ENCODE results near the gene SERGEF.

The SERGEF gene

DNA sequence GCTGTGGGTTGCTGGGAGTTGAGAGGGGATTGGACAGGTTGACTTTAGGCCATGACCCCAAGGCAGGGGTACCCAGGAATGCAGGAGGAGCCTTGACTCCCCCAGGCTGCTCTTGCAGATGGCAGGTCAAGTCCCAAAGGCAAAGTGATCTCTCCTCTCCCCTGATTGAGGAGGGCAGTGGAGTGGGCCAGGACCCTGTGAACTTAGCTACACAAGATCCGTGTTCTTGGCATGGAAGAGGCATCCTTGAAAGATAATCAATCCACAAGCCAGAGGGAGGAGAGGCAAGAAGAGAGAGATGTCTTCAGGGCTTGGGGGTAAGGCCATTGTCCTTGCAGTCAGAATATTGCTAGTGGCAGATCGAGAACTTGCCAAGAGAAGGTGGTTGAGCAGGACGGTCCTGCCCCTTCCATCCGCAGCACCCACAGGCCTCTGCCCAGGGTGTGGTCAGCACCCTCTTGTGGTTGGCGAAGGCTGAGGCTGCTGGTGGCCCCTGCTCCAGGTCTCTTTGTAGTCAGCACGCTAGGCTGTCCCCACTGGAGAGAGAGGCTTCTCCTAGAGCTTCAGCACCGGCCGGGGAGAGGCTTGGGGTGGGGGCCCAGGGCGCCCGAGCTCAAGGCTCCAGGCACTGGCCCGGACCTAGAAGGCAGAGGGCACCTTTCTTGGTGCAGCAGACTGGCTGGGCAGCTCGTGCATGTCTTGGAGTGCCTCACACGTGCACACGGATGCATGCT is 232.8 kb downstream of the SERGEF start:
- no peak for DNase-seq

DNA sequence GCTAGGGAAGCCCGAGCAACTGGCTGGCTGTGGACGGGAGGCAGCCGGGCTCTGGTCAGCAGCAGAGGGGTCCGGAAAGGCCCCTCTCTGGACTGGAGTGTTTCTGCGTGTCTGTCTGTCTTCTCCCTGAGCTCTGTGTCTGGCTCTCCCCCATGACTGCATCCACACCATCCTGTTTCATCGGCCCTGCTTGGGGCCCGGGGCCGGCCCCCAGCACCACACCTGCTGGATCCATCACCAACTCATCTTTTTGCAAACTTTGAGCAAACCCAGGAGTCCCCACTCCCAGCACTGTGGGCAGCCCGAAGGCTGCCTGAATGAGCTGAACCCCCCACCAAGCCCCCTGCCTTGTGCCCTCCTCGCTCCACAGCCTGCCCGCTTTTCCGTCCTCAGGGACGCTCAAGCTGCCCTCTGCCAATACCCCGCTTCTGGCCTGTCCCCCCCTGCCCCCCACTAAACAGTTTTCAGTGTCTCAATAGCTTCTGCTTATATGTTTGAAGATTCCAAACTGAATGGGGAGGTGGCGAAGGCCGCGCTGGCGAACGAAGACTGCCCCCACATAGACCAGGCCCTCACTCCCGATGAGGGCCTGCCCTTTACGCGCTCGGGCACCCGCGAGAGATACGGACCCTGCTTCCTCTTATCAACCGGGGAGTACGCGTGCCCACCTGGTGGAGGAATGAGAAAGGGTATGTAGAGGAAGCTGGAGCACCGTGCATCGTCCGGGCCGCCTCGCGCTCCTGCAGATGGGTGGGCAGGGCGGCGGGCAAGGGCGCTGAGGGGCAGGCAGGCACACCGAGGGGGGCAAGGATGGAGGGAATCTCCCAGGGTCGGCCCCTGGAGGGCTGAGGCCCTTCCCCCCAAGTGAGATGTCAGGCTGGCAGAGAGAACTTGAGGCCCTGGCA is 233.6 kb downstream of the SERGEF start:
- no peak for DNase-seq

DNA sequence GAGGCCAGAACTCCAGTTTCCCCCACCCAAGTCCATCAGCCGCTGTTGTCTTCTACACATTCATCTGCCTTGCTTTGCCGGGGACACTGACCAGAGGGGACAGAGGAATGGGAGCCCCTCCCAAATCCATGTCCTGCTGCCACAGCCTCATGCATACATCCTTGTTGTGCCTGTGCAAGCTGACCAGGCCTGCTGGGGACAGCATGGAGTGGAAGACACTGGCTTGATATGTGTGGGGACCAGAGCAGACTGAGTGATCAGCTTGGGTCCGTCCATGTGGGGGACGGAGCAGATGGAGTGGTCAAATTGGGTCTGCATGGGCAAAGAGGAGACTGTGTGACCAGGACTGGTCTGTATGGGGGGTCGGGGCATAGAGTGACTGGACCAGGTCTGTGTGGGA is 234.5 kb downstream of the SERGEF start:
- no peak for DNase-seq

DNA sequence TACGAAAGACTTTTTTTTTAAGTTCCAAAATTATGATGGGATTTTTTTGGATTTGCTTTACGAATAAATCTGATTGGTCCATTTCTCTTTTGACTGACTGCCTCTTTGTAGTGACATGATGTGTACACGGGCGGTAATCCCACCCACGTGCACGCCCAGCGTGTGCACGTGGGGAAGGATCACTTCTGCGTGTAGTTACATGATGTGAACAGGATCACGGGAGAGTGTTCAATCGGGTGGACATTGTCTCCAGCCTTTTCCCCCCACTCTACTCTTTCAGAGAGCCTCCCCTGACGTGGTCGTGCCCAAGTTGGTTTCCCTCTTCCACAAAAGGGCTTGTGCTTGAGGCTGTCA is 235.1 kb downstream of the SERGEF start:
- no peak for DNase-seq

DNA sequence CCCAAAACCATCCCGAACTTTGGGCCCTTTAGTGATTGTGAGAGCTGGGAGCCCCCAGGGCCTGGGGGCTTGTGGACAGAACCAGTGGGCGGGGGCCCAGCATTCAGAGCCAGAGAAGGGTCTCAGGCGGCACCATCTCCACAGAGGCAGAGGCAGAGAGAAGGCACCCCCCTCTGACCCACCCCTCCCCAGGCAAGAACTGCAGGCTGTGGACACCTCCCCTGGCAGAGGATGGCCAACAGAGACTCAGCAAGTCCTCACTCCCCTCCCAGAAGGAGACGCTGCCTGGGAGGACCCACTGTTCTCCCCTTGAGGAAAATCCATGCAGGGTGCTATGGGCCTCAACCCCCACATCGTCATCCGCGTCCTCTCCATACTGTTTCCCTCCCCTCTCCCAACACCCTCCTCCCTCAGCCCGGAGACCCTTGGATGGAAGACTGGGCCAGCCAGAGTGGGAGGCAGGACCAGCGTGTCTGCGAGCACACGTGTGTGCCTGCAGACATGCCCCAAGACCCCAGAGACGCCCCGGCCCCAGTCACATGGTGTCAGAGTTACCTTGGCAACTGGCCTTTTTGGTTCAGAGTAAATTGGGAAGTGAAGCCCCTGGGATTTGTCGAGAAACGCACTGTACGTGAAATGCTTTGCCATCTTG is 235.6 kb downstream of the SERGEF start:
- DNase-seq: no peak

DNA sequence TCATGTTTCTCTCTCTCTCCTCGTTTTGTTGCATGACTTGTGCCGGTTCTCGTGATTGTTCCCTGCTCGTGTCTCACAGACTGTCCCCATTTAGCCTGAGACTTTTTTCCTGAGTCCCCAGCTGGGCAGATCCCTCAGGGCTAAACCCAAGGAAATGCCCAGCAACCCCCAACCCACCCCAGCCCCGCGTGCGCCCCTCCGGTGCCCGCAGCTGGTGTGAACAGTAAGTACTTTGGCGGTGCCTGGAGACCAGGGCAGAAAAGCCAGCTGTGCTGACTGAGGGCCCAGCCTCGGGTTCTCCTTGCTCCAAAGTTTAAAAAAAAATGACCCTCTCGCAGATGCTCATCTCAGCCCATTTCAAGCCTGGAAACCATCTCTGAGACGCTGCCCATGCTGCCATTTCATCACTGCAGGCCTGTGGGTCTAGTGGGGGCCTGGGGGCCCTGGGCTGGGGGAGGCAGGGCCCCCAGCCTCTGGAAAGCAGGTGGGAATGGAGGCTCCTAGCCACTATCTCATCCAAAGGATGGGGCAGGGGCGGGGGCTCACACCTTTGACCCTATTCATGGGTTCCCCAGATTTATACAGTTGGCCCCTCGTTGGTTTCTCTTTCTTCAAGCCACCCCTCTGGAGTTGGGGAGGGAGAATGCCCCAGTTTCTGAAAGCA is 236.5 kb downstream of the SERGEF start:
- DNase-seq: no peak

DNA sequence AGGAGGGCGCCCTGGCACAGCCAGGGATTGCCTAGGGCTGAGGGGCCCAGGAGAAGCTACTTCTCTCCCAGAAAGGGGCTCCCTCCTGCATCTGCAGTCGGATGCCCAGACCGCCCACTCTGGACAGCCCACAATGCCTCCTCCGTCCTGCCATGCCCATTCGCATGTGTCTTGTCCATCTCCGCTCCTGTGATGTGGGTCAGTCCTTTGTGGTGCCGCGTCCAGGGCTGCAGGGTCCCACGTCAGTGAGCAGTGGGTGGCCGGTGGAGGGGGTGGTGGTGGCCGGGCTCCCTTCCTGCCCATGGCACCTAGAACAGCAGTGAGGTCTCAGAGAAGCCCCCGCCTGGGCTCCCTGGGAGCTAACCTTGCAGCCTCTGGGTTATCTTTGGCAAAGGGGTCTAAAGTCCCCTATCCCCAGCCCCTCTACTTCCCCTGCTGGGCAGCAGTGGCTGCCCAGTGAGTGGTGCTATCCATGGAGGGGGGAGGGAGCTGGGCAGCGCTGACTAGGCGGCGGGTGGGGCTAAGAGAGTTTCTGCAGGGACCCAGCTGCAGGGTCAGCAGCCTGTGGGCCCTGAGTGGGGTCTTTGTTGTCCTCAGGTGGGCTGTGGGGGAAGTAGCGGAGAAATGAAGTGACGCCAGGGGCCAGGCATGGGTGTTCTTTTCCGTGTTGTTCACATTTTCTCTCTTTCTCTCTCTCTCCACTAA is 237.2 kb downstream of the SERGEF start:
- no peak for DNase-seq

DNA sequence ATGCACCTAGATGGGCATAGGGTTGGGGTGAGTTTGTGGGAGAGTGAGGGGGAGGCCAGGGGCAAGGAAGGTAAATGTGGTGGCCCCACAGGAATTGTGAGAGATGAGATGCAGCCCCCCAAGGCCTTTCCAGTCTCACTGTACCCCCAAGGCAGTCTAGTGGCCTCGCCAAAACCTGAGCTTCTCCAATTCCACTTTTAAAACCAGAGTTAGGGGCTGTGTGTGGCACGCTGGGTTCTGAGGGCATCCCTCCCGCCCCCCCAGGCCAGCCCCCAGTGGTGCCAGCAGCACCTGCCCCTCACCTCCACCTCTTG is 237.9 kb downstream of the SERGEF start:
- DNase-seq: no peak

DNA sequence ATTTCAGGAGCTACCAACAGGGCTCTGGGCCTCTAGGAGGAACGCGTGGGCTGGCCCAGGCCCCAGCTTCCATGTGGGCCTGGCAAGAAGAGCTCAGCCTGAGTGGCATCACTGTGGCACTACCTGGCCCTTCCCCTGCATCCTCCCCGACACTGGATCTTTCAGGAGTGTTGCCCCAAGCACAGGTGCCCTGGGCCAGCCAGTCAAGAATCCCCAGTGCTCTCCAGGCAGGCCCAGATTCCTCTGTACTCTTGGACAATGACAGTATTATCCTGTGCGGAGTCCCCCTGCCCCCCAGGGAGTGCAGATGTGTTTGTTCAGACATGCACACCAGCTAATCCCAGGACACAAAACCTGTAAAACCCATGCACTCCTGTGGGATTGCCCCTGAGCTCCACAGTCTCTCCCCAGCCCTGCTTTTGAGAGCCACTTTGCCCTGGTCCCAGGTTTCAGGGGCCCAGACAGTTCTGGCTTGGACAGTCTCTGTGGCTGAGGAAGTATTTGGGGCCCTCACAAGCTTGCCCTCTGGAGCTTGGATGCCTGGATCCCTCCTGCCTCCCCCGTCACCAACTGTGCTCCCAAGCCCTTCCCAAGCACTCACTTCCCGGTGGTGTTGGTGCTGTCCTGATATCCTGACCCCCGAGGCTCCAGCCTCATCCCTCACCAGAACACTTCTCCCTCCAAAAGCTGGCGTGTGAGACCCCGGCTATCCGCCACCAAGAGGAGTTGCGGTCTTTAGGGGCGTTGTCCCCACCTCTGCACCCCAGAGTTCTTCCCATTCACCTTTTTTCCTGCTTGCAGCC is 238.4 kb downstream of the SERGEF start:
- DNase-seq: no peak

DNA sequence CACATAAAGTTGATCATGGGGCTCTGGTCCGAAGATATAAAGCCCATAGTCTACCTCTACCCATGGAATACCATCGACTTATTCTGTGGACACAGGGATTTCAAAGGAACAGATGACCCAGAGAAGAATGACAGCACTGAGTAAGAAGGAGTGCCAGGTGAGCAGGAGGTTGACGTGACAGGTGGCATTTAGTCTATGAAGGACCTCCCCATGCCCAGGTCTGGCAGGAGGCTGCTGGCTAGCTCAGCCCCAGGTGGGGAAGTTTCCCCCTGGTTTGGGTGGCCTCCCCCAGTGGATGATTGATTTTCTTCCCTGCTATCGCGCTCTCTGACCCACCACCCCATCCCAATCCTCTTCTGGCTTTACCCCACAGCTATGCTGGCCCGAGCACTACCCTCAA is 239.2 kb downstream of the SERGEF start:
- DNase-seq: no peak

DNA sequence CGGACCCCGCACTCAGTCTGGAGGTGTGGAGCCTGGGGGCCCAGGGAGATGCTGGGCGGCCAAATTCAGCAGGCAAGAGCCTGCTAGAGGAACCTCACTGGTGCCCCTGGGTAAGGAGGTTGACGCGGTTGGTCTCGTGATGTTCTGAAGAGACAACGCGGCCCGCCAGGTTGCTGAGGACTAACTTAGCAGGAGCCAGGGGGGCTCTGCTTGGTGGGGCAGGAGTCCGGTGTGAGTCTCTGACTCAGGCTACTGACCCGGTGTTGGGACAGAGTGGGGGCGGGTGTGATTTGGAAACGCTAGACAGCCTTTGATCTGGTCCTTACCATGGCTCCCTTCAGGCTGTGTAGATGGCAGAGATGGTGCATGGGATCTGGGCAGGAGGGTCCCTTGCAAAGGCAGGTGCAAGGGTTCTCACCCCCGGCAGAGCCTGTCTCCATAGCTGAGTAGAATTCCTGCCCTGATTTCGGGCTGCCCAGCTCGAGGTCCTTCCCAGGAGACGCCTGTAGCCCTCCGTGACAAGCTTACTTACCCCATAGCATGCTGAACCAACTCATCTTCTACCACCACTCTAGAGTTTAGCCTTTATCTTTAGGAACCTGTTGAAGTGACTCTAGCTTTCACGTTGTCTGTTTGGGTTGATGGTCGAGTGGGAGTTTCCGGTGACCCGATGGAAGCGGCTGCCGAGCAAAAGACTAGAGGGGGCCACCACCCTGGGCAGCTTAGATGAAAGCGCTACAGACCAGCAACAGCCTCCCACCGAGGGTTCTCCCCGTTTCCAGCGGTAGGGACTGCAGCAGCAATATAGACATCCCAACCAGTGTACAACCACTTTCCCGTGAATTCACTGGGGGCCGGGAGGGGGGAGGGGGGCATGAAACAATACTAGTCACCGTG is 239.9 kb downstream of the SERGEF start:
- no peak for DNase-seq

DNA sequence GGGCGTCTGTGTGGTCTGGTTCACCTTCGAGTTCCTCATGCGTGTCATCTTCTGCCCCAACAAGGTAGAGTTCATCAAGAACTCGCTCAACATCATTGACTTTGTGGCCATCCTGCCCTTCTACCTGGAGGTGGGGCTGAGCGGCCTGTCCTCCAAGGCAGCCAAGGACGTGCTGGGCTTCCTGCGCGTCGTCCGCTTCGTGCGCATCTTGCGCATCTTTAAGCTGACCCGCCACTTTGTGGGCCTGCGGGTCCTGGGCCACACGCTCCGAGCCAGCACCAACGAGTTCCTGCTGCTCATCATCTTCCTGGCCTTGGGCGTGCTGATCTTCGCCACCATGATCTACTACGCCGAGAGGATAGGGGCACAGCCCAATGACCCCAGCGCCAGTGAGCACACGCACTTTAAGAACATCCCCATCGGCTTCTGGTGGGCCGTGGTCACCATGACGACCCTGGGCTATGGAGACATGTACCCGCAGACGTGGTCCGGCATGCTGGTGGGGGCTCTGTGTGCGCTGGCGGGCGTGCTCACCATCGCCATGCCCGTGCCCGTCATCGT is 240.9 kb downstream of the SERGEF start:
- DNase-seq: no peak

DNA sequence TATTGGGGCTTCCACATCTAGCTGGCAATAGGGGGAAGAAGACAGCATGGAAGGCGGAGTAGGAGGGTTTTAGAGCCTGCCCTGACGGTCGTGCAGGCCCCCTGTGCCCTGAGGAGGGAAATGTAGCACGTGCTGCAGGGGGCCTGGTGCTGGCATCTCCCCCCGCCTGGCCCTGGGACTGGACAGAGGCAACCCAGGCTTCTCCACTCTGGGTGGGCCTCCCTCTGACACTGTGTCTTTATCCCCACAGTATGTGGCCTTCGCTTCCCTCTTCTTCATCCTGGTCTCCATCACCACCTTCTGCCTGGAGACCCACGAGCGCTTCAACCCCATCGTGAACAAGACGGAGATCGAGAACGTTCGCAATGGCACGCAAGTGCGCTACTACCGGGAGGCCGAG is 241.4 kb downstream of the SERGEF start:
- no peak for DNase-seq

DNA sequence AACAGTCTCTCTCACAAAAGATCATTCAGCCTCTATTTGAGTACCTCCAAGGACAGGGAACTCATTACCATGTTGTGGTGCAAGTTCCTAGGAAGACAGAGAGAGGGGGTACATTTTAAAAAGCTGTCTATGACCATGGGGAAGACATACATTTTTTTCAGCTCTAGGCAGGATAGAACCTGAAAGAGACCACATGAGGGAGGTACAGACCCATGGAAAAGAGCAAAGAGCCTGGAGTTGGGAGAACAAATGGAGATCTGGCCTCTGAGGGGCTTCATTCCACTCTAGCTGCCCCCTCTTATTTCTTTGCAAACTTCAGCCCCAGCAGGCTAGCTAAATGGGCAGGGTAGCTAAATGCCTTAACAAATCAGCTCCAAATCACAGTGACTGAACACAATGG is 241.9 kb downstream of the SERGEF start:
- DNase-seq: no peak

DNA sequence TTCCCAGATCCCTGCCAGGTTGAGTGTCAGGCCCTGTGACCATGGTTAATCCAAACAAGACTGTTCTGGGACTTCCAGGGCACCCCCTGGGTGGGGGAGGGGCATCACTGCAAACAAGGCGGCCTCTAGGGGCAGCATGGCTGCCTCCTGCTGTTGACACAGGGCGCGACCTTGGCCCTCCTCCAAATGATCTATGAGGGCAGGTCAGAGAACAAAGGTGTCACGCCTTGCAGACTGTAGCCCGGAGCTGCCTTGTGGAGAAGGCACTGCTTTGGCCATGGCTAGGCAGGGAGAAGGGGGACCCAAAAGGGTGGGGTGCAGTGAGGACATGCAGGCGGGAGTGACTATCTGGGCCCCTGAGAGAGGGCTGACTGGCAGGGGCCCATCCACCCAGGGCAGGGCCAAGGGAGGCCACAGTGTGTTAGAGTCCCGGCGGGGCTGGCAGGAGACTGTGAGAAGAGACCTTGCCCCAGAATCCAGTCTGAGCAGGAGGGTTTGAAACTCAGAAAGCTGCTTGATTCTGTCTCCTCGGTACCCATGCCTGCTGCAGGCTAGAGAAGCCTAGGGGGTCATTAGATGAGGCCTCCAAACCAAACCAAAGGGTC is 242.7 kb downstream of the SERGEF start:
- DNase-seq: peak; percentile 38

DNA sequence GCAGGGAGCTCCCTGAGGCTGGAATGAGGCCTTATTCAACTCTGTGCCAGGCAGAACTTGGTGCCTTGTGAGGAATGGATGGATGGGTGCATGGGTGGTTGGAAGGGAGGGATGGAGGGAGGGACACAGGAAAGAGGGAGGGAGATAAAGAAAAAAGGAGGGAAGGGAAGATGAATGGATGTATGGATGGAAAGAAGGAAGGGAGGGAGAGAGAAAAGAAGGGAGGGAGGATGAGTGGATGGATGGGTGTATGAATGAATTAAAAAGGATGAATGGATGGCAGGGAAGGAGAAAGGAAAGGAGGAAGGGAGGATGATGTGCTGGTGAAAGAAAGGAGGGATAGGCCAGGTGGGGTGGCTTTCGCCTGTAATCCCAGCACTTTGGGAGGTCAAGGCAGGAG is 243.6 kb downstream of the SERGEF start:
- DNase-seq: no peak

DNA sequence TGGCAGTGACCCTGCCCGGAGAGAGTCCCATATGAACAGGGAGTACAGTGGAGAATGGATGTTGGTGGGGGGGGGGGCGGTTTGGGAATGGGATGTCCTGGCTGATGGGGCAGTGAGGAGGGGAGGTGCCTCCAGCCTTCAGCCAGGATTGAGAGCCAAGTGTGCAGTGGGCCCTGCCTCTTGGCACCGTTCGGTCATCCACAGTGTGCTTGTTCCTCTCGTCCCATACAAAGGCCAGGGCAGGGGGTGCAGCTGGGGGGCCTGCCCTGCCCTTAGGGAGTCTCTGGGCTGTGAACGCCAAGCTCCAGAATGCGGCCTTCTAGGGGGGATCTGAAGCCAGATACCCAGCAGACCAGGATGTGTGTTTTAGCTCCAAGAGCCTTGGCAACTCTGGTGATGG is 244.3 kb downstream of the SERGEF start:
- no peak for DNase-seq

DNA sequence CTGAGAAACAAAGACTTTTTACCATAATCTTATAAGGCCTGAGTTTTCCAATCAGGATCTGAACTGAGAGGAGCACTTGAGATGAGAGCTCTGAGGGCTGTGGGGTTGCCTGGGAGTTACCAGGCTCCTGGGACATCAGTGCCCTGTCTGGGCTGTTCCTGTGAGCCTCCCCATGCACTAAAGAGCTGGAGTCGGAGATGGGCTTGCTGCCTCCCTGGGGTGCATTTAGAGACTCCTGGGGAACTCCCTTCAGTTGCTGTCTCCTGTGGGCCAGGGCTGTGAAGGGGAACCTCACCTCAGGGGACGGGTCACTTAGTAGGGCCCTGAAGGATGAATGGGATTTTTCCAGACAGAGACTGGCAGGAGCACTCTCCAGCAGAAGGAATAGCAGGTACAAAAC is 244.9 kb downstream of the SERGEF start:
- no peak for DNase-seq

DNA sequence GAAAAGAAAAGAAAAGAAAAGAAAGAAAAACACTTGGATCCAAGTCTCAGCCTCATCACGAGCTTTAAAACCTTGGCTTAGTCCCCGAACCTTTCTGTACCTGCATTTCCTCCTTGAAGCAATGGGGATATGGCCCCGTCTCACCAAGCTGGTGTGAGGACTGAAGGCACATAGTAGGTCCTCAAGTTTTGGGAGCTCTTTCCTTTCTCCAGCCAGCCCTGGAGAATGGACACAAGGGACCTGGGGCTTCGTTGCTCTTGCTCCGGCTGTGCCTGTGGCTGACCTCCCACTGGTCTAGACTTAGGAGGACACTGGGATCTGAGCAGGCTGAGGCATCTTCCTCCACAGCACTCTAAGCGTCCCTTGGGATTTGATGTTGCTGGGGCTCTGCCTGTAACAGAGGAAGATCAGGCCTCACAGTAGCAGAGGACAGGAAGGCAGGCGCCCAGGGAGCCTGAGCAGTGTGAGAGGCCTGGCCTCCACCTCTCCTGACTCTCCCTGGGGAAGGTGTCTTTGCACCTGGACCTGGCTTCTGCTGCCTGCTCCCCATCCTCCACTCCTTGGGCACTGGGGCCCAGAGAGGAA is 245.5 kb downstream of the SERGEF start:
- no peak for DNase-seq

DNA sequence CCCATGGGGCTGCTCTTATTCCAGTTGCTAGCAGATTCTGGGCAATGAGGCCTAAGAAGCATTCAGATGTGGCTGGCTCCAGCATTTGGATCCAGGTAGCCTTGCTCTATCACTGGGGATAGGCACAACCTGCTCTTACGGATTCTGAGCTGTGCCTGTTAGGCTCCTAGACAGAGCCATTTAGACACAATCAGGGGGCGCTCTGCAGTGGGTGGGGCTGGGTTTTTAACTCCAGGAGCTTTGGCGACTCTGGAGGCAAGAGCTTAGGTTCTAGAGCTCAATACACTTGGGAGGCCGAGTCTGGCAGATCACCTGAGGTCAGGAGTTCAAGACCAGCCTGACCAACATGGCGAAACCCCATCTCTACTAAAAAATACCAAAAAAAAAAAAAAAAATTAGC is 246.3 kb downstream of the SERGEF start:
- no peak for DNase-seq
